GM18517 (cell line): ENCODE measurements around the gene HDGFL2.

ENCODE experiments used
- ATAC-seq: cut with Tn5 transposase; IDR thresholded peaks from one replicate; pipeline ENCODE4 v1.9.1; 2021; ENCODE audit warnings: mild to moderate bottlenecking, moderate library complexity; ENCODE audit not compliant: unreplicated experiment

Gene HDGFL2

DNA sequence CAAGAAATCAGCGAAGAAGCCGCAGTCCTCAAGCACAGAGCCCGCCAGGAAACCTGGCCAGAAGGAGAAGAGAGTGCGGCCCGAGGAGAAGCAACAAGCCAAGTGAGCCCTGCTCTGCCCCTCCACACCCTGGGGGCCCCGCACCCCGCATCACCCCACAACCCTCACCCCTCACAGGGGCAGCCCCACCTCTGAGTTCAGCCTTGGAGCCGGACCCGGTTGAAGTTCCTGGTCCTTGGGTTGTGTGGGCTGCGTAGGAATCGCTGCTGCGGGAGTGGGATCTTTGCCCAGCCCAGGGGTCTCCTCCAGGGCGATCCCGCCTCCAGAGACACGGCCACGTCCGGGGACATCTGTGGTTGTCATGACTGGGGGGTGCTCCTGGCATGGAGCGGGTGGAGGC is 24.2 kb downstream of the HDGFL2 start:
- ATAC-seq = no peak

- no peak for ATAC-seq
Measured at GRCh38 chr19:4497770-4498389, 25.8 kb downstream of the HDGFL2 start.

DNA sequence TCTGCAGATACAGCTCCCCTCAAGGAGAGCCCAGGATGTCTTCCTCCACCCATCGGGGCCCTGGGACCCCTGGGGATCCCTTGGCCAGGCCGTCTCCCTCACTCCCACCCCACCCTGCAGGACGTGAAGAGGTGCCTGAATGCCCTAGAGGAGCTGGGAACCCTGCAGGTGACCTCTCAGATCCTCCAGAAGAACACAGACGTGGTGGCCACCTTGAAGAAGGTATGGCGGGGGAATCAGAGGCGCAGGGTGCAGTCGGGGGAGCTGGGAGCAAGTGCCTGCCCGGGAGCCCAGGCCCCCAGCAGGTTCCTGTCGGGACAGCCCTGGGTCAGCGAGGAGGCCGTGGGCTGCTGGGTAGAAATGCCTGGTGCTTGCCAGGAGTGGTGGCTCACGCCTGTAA is 26.6 kb downstream of the HDGFL2 start:
- no peak for ATAC-seq

GRCh38 chr19:4499318-4499717 is 27.2 kb downstream of the HDGFL2 start:
- no peak for ATAC-seq

DNA sequence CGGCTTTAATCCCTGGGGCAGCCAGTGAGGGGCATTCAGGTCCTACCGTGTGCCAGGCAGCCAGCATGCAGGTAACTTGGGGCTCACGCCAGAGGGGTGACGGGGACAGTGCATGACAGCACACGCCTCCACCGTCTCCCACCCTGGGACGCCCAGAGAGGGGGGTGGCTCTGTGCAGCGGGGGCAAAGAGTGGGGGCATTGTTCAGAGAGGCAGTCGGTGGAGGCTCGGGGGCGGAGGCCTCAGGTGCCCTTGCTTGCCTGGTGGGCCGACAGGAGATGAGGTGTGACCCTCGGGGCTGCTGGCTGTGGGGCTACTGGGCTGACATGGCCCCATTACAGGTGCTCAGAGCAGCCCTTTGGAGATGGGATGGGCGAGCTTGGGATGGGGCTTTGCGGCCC is 27.8 kb downstream of the HDGFL2 start:
- no peak for ATAC-seq

- no peak for ATAC-seq
Measured at GRCh38 chr19:4500841-4501591, 28.9 kb downstream of the HDGFL2 start.

DNA sequence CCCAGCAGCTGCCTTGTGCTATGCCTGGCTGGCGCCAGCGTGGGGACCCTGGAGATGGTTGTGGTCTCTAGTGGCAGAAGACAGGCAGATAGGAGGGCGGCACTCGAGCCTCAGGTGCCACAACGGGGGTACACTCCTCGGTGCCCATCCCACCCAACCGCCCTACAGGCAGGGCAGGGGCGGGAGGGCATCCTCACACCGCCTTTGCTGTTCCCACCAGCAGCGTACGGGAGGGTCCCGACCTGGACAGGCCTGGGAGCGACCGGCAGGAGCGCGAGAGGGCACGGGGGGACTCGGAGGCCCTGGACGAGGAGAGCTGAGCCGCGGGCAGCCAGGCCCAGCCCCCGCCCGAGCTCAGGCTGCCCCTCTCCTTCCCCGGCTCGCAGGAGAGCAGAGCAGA is 29.6 kb downstream of the HDGFL2 start:
- no peak for ATAC-seq

GRCh38 chr19:4502282-4503131 is 30.4 kb downstream of the HDGFL2 start:
- ATAC-seq = no peak

- no peak for ATAC-seq
Measured at GRCh38 chr19:4503132-4503824, 31.2 kb downstream of the HDGFL2 start.

DNA sequence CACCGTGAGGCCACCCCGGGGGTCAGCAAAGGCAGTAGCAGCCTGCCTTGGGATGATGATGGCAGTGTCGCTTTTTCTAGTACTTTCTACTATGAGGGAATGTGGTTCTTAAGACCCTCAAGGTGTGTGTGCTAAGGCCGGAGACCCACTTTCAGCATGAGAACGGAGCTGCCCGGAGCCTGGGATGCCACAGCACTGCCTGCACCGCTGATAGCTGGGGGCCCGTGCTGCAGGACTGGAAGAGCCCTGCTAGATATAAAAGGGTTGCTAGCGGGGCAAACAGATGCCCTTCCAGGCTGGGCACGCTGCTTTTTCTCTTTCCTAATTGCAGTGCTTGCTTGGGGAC is 31.7 kb downstream of the HDGFL2 start:
- no peak for ATAC-seq

DNA sequence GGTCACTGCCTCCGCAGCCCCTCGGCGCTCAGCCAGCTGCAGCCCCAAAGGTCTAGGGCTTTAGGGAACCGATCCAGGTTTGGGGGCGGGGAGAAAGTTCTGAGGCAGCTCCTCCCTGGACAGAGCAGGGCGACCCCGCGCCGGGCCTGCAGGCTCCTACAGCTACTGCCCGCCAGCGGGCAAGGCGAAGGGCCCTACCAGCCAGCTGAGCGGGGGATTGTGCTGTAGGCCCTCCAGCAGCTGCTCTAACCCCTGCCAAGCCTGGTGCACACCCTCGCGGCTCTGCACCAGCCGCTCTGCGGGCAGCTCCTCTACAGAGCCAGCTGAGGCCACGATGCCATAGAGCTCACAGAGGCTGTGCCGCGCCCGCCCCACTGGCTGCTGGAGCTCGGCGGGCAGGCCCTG is 32.2 kb downstream of the HDGFL2 start:
- no peak for ATAC-seq

DNA sequence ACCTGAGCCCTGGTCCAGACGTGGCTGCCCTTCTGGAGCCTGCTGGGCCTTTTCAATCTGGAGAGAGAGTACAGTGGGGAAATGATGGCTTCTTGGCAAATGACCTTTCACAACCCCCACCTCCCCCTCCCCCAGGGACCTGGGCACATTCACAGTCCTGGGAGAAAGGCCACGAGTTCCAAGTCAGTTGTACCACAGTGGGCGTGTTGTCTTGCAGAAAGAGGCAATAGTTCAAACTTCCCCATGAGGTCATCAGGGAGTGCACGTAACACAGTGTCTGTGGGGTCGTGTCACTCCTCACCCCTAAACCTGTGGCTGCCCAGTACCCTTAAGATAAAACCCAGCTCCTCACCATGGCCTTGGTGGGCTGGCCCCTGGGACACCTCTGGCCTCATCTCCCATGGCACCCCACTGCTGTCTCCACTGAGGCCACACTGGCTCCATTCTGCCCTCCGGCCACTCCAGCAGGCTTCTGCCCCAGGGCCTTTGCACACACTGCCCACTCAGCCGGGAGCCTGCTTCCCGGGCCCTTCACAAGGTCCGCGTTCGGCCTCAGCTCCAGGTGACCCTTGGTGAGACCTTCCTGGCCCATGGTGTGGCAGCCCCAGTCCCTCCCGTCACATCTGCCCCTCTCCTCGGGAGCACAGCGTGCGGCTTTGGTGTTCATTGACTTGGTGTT is 32.9 kb downstream of the HDGFL2 start:
- no peak for ATAC-seq

DNA sequence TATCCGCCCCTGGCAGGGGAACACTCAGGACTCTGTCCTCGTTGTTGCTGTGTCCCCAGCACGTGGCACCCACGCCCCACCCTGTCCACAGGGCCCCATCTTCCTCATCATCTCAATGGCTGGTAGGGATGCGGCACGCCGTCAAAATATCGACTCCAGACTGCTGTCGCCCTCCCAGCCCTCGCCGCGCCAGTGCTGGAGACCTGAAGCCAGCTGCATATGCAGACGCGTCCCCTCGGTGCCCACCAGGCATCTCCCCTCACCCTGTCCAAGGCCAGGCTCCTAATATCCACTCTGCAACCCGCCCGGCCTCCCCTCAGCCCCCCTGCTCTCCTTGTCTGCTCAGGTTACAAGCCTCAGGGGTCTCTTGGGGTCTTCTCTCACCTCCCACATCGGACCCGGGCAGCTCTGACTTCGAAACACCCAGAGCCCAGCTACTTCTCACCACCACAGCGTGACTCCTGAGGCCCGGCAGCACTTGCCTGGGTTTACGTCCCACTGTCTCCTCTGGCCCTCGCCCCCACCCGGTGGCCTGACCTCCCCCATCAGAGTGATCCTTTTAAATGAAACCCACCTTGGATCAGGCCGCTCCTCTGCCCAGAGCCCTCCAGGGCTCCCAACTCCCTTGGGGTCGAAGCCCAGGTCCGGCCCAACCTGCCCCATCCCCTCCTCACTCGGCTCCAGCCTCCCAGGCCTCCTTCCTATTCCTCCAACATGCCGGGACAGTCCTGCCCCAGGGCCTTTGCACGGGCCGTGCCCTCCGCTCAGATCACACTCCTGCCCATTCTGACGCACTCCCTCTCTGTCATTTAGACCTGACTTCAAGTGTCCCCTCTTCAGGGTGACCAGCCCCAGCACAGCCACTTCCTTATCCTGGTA is 33.7 kb downstream of the HDGFL2 start:
- ATAC-seq = no peak

- ATAC-seq = no peak
Measured at GRCh38 chr19:4506449-4507149, 34.5 kb downstream of the HDGFL2 start.

DNA sequence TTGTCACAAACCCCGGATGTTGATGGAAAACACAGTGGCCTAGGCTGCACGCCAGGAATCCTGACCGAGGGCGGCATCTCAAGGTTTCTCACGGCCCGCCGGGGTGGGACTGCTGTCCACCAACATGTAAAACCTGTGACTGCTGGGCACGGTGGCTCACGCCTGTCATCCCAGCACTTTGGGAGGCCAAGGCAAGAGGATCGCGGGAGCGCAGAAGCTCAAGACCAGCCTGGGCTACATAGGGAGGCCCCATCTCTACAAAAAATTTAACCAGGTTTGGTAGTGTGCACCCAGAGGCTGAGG is 35.0 kb downstream of the HDGFL2 start:
- no peak for ATAC-seq

DNA sequence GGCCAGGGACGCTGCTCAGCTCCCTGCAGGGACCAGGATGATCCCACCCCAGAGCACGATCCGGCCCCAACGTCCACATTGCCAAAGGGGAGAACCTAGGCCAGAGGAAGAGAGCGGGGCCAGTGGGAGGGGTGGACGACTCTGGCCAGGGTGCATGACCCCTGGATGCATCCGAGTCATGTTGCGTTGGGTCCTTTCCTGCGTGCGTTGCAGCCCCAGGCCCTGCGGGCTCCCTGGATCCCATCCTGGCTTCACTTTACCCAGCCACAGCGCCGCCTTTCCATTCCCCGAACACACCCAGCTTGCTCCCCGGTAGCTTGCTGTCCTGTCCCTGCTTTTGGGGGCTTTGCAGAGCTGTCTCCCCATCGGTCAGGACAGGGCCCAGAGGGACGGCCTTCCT is 35.7 kb downstream of the HDGFL2 start:
- ATAC-seq = no peak

DNA sequence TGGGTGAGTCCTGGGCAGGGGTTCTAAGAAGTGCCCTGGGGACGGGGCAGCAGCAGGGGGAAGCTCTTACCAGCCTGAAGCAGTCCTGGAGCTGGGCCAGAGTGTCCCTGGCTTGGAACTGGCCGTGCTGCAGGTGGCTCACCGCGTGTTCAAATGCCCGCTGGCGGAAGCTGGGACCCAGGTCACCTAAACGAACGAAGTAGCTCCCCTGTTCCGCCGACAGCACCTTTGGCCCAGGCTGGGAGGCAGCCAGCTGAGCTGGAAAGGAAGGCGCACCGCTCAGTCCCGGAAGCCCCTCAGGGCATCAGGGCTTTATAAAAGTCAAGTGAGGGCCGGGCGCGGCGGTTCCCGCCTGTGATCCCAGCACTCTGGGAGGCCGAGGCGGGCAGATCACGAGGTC is 36.6 kb downstream of the HDGFL2 start:
- no peak for ATAC-seq

- no peak for ATAC-seq
Measured at GRCh38 chr19:4510435-4511255, 38.5 kb downstream of the HDGFL2 start.
